ENCODE measurements around the gene INF2. TPM values are rescaled to one million over a fixed set of nuclear protein-coding genes. Genes with fewer than 3 reads are reported as not detected.

The INF2 gene
- total and polyA plus RNA-seq, 2 donors (not counting 3 experiments of a cell fraction or from before 2014, with no cell fraction given): 55.3 to 124 TPM

- CTCF ChIA-PET: interaction anchor here (0.6 kb wide), 1 partner anchor 122 kb away, joined by 3 read pairs; the partner anchor contains the start of gene C14orf180
- H3K27me3 ChIP-seq (ENCODE audit: control insufficient read depth in 2 of 2, insufficient read depth in 2 of 2, low read length in 2 of 2): no peaks in the 10 kb centered on the region
- no peak overlapping the region for H3K27ac ChIP-seq (ENCODE audit: insufficient read depth, low read depth, low read length)
- H3K9me3 ChIP-seq (replicated peaks; ENCODE audit: control insufficient read depth, insufficient read depth, low read length): no peaks in the 10 kb centered on the region
- no peaks in the 10 kb centered on the region for H3K9me1 ChIP-seq (replicated peaks; ENCODE audit: control insufficient read depth, extremely low read depth, insufficient read depth, low read length)
- H3K4me3 ChIP-seq (replicated peaks in 1 of 3; ENCODE audit: insufficient read depth in 1 of 3, low read depth in 1 of 3, low read length in 3 of 3): no peak overlapping the region
- no peak overlapping the region for H3K4me2 ChIP-seq (ENCODE audit: insufficient read depth, low read length)
- H2AFZ ChIP-seq (ENCODE audit: low read depth, low read length): no peak overlapping the region
- peaks cover 41% of the 10 kb centered on the region for H3K79me2 ChIP-seq (ENCODE audit: control insufficient read depth, insufficient read depth, low read length)
- intact Hi-C loops (cut with micrococcal nuclease): no loop called here
- no TSS peak for BruUV-seq (replicated peaks)
- TF ChIP-seq FOS (IDR thresholded peaks at IDR 0.05; ENCODE audit: borderline replicate concordance, insufficient read depth, low read length) (no peak), GATA2 (IDR thresholded peaks at IDR 0.05; ENCODE audit: insufficient read depth, insufficient read length, low read depth, low read length) (no peak), JUN (IDR thresholded peaks at IDR 0.05; ENCODE audit: borderline replicate concordance, insufficient read depth, insufficient read length, low read depth) (no peak), MAX (IDR thresholded peaks at IDR 0.05; ENCODE audit: insufficient read depth, insufficient read length) (no peak), EZH2 (IDR thresholded peaks at IDR 0.05; ENCODE audit: borderline replicate concordance, low read depth, low read length, severe bottlenecking) (no peak), CTCF (IDR thresholded peaks at IDR 0.05; ENCODE audit: extremely low read depth in 1 of 2, insufficient read depth in 1 of 2, low read depth in 1 of 2, low read length in 2 of 2) (no peak), POLR2AphosphoS5 (IDR thresholded peaks at IDR 0.05; ENCODE audit: insufficient read depth, low read depth, low read length) (peak; percentile 26), POLR2A (IDR thresholded peaks at IDR 0.05; ENCODE audit: low read depth, low read length) (no peak)
- POLR2A ChIA-PET: no interaction called here
- FAIRE-seq: no peak
- DNase-seq (ENCODE audit: low read depth, low spot score): no peak
- dilution Hi-C loops (cut with MboI; ENCODE audit: extremely low pct_ligation_motif_present, low sequenced_read_pairs): no loop called here
- H3K9ac ChIP-seq (replicated peaks; ENCODE audit: extremely low read depth, insufficient read depth, low read length): no peak overlapping the region
- H3K4me1 ChIP-seq (ENCODE audit: control insufficient read depth, extremely low read depth, insufficient read depth, low read length): no peaks in the 10 kb centered on the region
- H3K36me3 ChIP-seq (ENCODE audit: control insufficient read depth in 2 of 2, extremely low read depth in 1 of 2, insufficient read depth in 2 of 2, low read length in 2 of 2): peaks cover 11 to 25% of the 10 kb centered on the region in 2 experiments
- H4K20me1 ChIP-seq (replicated peaks; ENCODE audit: control insufficient read depth, extremely low read depth, insufficient read depth, low read length): no peaks in the 10 kb centered on the region
These were observed 12.1 kb downstream of the INF2 start for GRCh38 chr14:104701383-104702076.

Measured in endothelial cell of umbilical vein (primary cell).